Measurements from ENCODE around the gene C2orf15. TPM values are rescaled to one million over a fixed set of nuclear protein-coding genes. Genes with fewer than 3 reads are reported as not detected.
"Not testable (repeated sequence)": the region's sequence is repeated elsewhere in the genome, so short reads cannot be mapped to it uniquely, and the experiment has no call there.

The C2orf15 gene
- total RNA-seq, 1 donor from 2014 or later: 0.40 TPM

DNA sequence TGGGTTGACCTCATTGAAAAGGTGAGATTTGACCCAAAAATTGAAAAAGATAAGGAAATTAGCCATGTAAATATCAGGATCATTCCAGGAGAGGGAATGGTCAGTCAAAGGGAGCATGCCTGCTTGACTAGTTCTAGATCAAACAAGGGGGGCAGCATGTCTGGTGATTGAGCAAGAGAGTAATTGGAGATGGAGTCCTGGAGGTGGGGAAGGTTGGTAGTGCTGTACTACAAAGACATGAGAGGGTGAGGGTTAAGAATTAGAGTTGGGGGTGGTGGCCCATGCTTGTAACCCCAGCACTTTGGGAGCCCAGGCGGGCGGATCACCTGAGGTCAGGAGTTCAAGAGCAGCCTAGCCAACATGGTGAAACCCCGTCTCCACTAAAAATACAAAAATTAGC lies 41.5 kb downstream of the C2orf15 start:
- H3K4me1 Mint-ChIP-seq: peaks cover 37% of the 10 kb centered on the region
- intact Hi-C loops (cut with micrococcal nuclease): loop anchor here (5.0 to 10.0 kb wide), 4 partner anchors 116 to 1822 kb away; partner anchors contain the start of genes COA5, COX5B, RPL31 and UNC50
- peak overlapping the region; percentile 6 for H3K4me3 Mint-ChIP-seq

DNA sequence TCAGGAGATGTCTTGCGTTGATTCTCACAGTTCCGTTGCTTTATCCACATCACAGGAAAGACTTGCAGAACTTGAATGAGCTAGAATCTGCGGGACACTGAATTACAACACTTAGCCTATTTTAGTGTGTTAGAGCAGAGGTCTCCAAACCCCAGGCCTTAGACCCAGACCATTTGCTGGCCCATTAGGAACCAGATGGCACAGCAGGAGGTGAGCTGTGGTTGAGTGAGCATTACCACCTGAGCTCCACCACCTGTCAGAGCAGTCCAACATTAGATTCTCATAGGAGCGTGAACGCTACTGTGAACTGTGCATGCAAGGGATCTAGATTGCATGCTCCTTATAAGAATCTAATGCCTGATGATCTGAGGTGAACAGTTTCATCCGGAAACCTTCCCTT lies 43.3 kb downstream of the C2orf15 start:
- Mint-ChIP-seq H3K27ac (no peak overlapping the region), H3K27me3 (no peaks in the 10 kb centered on the region), H3K9me3 (no peaks in the 10 kb centered on the region), H3K4me3 (no peak overlapping the region), H3K4me1 (peaks cover 24% of the 10 kb centered on the region), H3K36me3 (ENCODE audit: low read depth) (peaks cover 19% of the 10 kb centered on the region)
- intact Hi-C loops (cut with micrococcal nuclease): loop anchor here (5.0 to 10.0 kb wide), 4 partner anchors 118 to 1820 kb away; partner anchors contain the start of genes COA5, COX5B, RPL31 and UNC50
- DNase-seq: no peak

More for the DNA sequence above, 41.5 kb downstream of the C2orf15 start:
- no peak overlapping the region for H3K27ac Mint-ChIP-seq
- H3K9me3 Mint-ChIP-seq: no peaks in the 10 kb centered on the region
- no peak for DNase-seq
- peaks cover 15% of the 10 kb centered on the region for H3K36me3 Mint-ChIP-seq (ENCODE audit: low read depth)
- H3K27me3 Mint-ChIP-seq: no peaks in the 10 kb centered on the region

DNA sequence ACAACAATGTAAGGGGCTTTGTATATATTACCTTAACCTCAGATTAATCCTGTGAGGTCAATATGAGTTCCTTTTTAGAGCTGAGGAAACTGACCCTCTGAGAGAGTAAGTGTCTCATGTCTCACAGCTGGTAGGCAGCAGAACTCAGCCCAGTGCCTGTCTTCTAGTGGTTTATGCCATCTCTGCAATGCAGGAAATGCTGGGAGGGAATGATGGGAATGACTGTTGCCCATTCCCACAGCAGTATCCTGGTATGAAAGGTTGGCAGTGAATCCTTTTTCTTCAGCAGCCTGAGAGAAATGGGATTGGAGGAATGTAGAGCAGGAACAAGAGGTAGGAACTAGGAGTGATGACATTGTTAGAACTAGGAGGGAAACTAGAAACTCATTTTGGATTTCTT lies 45.5 kb downstream of the C2orf15 start:
- Mint-ChIP-seq H3K36me3 (ENCODE audit: low read depth) (peaks cover 27% of the 10 kb centered on the region), H3K9me3 (no peaks in the 10 kb centered on the region), H3K4me1 (peaks cover 15% of the 10 kb centered on the region), H3K4me3 (no peak overlapping the region), H3K27me3 (no peaks in the 10 kb centered on the region), H3K27ac (no peak overlapping the region)
- intact Hi-C loops (cut with micrococcal nuclease): loop anchor here (10.0 kb wide), 1 partner anchor 1818 kb away; the partner anchor contains the start of gene RPL31
- no peak for DNase-seq

DNA sequence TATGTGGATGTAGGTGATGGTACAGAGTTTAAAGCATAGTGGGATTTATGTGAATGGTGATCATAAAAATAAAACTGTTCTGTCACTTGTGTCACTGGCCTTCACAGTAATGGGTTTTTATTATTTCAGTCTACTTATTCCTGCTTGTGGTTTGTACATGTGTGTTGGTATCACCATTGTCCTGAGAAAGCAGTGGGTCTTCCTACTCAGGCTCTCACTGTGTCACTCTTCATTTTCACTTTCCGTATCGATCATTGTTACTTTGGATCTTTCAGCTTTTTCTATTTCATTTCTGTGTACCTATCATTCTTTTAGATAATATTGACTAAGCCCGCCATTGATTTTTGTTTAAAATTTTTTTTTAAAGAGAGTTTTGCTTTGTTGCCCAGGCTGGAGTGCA lies 46.9 kb downstream of the C2orf15 start:
- no peak overlapping the region for H3K4me3 Mint-ChIP-seq
- intact Hi-C loops (cut with micrococcal nuclease): loop anchor here (10.0 kb wide), 1 partner anchor 1816 kb away; the partner anchor contains the start of gene RPL31
- no peaks in the 10 kb centered on the region for H3K27me3 Mint-ChIP-seq
- no peaks in the 10 kb centered on the region for H3K9me3 Mint-ChIP-seq
- H3K36me3 Mint-ChIP-seq (ENCODE audit: low read depth): peaks cover 38% of the 10 kb centered on the region
- H3K27ac Mint-ChIP-seq: no peak overlapping the region
- peaks cover 11% of the 10 kb centered on the region for H3K4me1 Mint-ChIP-seq
- no peak for DNase-seq

- Mint-ChIP-seq H3K27ac (no peak overlapping the region), H3K4me1 (peaks cover 7% of the 10 kb centered on the region), H3K27me3 (no peaks in the 10 kb centered on the region), H3K4me3 (no peak overlapping the region), H3K36me3 (ENCODE audit: low read depth) (peaks cover 45% of the 10 kb centered on the region), H3K9me3 (no peaks in the 10 kb centered on the region)
- no peak for DNase-seq
- intact Hi-C loops (cut with micrococcal nuclease): no loop called here
These were observed 49.0 kb downstream of the C2orf15 start for GRCh38 chr2:99190548-99190947.

- H3K9me3 Mint-ChIP-seq; H3K27ac Mint-ChIP-seq; H3K4me3 Mint-ChIP-seq; intact Hi-C loops (cut with micrococcal nuclease); DNase-seq; H3K27me3 Mint-ChIP-seq; H3K4me1 Mint-ChIP-seq: not testable (repeated sequence)
- H3K36me3 Mint-ChIP-seq (ENCODE audit: low read depth): peaks cover 52% of the 10 kb centered on the region
These were observed 50.9 kb downstream of the C2orf15 start for GRCh38 chr2:99192364-99192763.

- peaks cover 20% of the 10 kb centered on the region for H3K36me3 Mint-ChIP-seq (ENCODE audit: low read depth)
- DNase-seq: no peak
- no peaks in the 10 kb centered on the region for H3K4me1 Mint-ChIP-seq
- no peaks in the 10 kb centered on the region for H3K27me3 Mint-ChIP-seq
- no peak overlapping the region for H3K27ac Mint-ChIP-seq
- H3K9me3 Mint-ChIP-seq: peaks cover 4% of the 10 kb centered on the region
- intact Hi-C loops (cut with micrococcal nuclease): no loop called here
- H3K4me3 Mint-ChIP-seq: no peak overlapping the region
These were observed 56.8 kb downstream of the C2orf15 start for GRCh38 chr2:99198103-99198841.

DNA sequence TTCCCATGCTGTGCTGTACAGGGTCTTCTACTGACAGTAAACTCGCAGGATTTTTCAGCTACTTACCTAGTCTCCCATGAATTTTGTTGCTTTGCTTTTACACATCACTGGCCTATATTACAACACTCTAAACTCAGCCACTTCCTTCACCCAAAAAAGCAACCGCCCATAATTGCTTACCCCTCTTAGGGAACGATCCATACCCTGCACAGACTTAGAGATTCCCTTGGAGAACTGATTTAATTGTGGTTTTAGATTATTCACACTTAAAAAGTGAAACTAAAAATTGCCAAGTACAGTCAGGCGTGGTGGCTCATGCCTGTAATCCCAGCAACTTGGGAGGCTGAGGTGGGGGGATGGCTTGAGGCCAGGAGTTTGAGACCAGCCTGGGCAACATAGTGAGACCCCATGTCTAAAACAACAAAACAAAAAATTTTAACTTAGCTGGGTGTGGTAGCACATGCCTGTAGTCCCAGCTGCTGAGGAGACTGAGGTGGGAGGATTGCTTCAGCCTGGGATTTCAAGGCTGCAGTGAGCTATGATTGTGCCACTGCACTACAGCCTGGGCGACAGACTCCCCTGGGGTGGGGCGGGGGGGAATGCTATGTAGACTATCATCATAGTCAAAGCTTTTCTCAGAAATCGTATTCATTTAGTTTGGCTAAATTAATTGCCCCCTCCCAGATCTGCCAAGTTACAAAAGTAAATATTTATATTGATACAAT lies 58.7 kb downstream of the C2orf15 start:
- H3K27ac Mint-ChIP-seq: no peak overlapping the region
- intact Hi-C loops (cut with micrococcal nuclease): no loop called here
- H3K9me3 Mint-ChIP-seq: peaks cover 13% of the 10 kb centered on the region
- H3K4me3 Mint-ChIP-seq: no peak overlapping the region
- H3K36me3 Mint-ChIP-seq (ENCODE audit: low read depth): peaks cover 18% of the 10 kb centered on the region
- no peak for DNase-seq
- no peaks in the 10 kb centered on the region for H3K27me3 Mint-ChIP-seq
- no peaks in the 10 kb centered on the region for H3K4me1 Mint-ChIP-seq

Other genes with a start within 250 kb of the C2orf15 start
- gene CRACDL, start 205.5 kb upstream of the C2orf15 start, total RNA-seq: 0.07 and 0.12 TPM in 2 replicates
- gene TSGA10, start 13.2 kb downstream of the C2orf15 start, total RNA-seq: 3.2 and 3.7 TPM in 2 replicates
- 3.3 and 3.9 TPM in 2 replicates for gene LIPT1, start 13.3 kb downstream of the C2orf15 start, total RNA-seq
- 49.9 and 52.8 TPM in 2 replicates for gene MITD1, start 39.4 kb downstream of the C2orf15 start, total RNA-seq
- gene MRPL30, start 39.5 kb downstream of the C2orf15 start, total RNA-seq: 29.0 and 31.2 TPM in 2 replicates
- not detected in 2 replicates for gene LYG2, start 114.0 kb downstream of the C2orf15 start, total RNA-seq
- gene LYG1, start 159.5 kb downstream of the C2orf15 start, total RNA-seq: 2.1 TPM in 2 replicates
- 42.1 TPM in 2 replicates for gene TXNDC9, start 194.6 kb downstream of the C2orf15 start, total RNA-seq
- 86.5 and 88.5 TPM in 2 replicates for gene EIF5B, start 195.7 kb downstream of the C2orf15 start, total RNA-seq